ENCODE measurements around the gene DEPDC1B. TPM values are rescaled to one million over a fixed set of nuclear protein-coding genes. Genes with fewer than 3 reads are reported as not detected.

The DEPDC1B gene
- total RNA-seq, 1 donor from 2014 or later, result 0.30 TPM

DNA sequence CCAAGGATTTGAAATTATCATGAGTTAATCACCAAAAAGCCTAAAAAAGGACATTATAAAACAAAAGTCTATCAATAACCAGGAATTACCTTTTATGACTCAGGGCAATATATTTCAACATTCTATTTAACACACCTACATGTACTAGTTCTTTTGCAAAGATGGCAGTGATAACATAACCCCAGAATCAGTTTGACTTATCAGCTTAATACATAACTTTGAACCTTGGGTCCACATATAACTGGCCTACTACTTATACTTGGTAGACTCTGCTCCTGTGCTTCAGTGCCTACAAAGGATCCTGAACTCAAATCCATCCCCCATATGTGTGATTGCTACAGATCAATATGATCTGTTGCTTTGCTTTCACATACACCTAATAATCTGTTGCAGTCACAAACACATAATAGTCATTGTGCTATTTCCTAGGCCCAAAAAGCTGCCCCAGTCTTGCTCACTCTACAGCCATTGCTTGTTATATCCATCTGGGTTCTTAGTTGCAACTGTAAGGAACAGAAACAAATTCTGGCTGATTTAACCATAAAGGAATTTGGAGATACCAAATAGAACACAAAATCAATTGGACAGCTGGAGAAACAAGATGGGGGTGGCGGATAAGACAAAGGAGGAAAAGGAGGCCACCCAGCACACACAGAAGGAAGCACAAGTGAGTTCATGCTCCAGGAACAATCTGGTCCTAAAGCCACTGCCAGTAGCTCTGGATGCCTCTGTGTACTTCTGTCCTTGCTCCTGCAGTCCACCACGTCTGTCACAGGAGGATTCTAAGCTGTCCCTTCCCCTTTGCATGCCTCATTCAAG lies 25.5 kb downstream of the DEPDC1B start:
- Histone ChIP-seq H3K4me1 (no peaks in the 10 kb centered on the region), H3K27ac (replicated peaks) (no peak overlapping the region), H3K9me3 (replicated peaks) (no peaks in the 10 kb centered on the region), H3K36me3 (no peaks in the 10 kb centered on the region), H3K27me3 (ENCODE audit: low read depth) (no peaks in the 10 kb centered on the region), H3K4me3 (no peak overlapping the region)
- no peak for DNase-seq
- intact Hi-C loops (cut with micrococcal nuclease), result no loop called here
- TF ChIP-seq, protein P1, sequence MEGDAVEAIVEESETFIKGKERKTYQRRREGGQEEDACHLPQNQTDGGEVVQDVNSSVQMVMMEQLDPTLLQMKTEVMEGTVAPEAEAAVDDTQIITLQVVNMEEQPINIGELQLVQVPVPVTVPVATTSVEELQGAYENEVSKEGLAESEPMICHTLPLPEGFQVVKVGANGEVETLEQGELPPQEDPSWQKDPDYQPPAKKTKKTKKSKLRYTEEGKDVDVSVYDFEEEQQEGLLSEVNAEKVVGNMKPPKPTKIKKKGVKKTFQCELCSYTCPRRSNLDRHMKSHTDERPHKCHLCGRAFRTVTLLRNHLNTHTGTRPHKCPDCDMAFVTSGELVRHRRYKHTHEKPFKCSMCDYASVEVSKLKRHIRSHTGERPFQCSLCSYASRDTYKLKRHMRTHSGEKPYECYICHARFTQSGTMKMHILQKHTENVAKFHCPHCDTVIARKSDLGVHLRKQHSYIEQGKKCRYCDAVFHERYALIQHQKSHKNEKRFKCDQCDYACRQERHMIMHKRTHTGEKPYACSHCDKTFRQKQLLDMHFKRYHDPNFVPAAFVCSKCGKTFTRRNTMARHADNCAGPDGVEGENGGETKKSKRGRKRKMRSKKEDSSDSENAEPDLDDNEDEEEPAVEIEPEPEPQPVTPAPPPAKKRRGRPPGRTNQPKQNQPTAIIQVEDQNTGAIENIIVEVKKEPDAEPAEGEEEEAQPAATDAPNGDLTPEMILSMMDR (IDR thresholded peaks at IDR 0.05; ENCODE audit: borderline replicate concordance), result no peak

DNA sequence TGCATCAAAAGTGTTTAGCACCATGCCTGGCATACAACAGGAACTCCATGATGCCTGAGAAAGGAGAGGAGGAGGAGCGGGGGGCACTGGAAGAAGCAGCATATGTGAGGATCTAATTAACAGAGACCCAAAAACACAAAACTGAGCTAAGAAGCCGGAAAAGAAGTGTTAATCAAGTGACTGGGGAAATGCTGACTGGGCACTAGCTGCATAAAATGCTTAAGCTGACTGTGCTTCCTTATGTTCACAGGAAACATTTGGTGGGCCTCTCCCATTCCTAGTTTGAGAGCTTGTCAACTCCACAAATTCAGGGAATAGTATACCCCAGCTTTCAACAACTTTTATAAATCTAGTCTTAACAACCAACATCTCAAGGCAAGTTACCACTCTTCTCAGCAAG lies 26.6 kb downstream of the DEPDC1B start:
- Histone ChIP-seq H3K4me1 (no peaks in the 10 kb centered on the region), H3K27me3 (ENCODE audit: low read depth) (no peaks in the 10 kb centered on the region), H3K4me3 (no peak overlapping the region), H3K36me3 (no peaks in the 10 kb centered on the region), H3K27ac (replicated peaks) (no peak overlapping the region), H3K9me3 (replicated peaks) (no peaks in the 10 kb centered on the region)
- intact Hi-C loops (cut with micrococcal nuclease), result no loop called here
- TF ChIP-seq, protein P1 (IDR thresholded peaks at IDR 0.05; ENCODE audit: borderline replicate concordance), result no peak
- no peak for DNase-seq

DNA sequence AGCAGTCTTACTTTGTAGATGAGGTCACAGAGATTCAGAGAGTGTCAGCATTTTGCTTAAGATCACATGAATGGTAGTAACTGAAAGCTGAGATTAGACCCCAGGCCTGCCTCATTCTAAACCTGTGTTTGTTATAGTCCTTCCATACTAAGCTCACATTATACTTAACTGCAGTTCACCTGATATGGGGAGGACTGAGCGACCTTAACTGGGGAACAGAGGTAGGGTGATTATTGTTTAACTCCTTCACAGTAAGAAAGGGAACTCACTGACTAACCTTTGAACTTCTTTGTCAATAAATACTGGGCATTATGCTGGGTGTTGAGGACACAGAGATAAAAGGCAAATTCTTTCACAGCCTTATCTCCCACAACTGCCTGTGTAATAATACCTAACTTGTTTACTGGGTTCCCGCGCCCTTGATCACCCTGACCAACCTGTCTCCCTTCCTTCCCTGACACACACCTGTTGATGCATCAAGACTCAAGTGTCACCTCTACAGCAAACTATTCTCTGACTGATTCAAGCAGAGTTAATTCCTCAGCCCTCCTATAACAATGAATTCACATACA lies 27.2 kb downstream of the DEPDC1B start:
- DNase-seq, result no peak
- no peak overlapping the region for H3K27ac ChIP-seq (replicated peaks)
- no peaks in the 10 kb centered on the region for H3K27me3 ChIP-seq (ENCODE audit: low read depth)
- H3K36me3 ChIP-seq, result no peaks in the 10 kb centered on the region
- no peaks in the 10 kb centered on the region for H3K9me3 ChIP-seq (replicated peaks)
- TF ChIP-seq, protein P1 (IDR thresholded peaks at IDR 0.05; ENCODE audit: borderline replicate concordance), result no peak
- no peaks in the 10 kb centered on the region for H3K4me1 ChIP-seq
- H3K4me3 ChIP-seq, result no peak overlapping the region
- intact Hi-C loops (cut with micrococcal nuclease), result no loop called here

DNA sequence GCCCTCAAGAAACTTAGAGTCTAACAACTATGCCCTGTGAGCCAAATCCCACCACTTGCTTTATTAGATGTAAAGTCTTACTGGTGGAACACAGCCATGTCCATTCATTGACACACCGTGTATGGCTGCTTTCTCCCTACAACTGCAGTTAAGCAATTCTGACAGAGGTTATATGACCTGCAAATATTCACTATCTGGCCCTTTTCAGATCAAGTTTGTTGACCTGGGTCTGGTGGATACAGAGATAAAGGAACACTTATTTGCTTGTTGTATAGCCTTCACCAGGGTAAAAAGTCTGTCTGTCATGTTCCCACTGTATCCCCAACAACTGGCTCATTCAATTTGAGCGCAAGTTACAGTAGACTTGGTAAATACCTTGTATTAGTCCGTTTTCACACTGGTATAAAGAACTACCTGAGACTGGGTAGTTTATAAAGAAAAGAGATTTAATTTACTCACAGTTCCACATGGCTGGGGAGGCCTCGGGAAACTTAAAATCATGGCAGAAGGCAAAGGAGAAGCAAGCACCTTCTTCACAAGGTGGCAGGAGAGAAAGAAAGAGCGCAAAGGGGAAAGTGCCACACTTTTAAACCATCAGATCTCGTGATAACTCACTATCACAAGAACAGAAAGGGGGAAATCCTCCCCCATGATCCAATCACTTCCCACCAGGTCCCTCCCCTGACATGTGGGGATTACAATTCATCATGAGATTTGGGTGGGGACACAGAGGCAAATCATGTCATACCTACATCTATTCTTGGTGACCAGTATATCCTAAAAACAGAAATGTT lies 27.9 kb downstream of the DEPDC1B start:
- no peaks in the 10 kb centered on the region for H3K4me1 ChIP-seq
- intact Hi-C loops (cut with micrococcal nuclease), result no loop called here
- TF ChIP-seq, protein P1 (IDR thresholded peaks at IDR 0.05; ENCODE audit: borderline replicate concordance), result no peak
- H3K36me3 ChIP-seq, result no peaks in the 10 kb centered on the region
- H3K27me3 ChIP-seq (ENCODE audit: low read depth), result no peaks in the 10 kb centered on the region
- no peaks in the 10 kb centered on the region for H3K9me3 ChIP-seq (replicated peaks)
- no peak overlapping the region for H3K27ac ChIP-seq (replicated peaks)
- DNase-seq, result no peak
- H3K4me3 ChIP-seq, result no peak overlapping the region

DNA sequence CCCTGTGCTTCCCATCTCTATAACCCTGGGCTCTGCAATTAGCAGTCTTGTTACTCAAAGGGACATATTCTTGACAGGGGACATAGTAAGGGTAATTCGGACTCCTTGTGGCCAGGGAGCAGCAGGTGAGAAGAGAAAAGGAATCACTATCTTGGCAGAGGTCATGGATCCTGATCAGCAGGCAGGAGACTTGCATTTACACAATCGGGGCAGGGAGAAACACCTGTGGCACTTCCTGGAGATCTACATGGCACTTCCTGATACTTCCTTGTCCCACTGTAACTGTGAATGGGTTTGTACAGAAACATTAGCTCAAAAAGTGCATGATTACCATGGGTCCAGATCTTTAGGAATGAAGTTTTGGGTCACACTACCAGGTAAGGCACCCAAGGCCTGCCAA lies 29.2 kb downstream of the DEPDC1B start:
- Histone ChIP-seq H3K27ac (replicated peaks) (no peak overlapping the region), H3K27me3 (ENCODE audit: low read depth) (no peaks in the 10 kb centered on the region), H3K4me3 (no peak overlapping the region), H3K4me1 (no peaks in the 10 kb centered on the region), H3K36me3 (no peaks in the 10 kb centered on the region), H3K9me3 (replicated peaks) (no peaks in the 10 kb centered on the region)
- intact Hi-C loops (cut with micrococcal nuclease), result no loop called here
- no peak for DNase-seq
- TF ChIP-seq, protein P1 (IDR thresholded peaks at IDR 0.05; ENCODE audit: borderline replicate concordance), result no peak

All from left ventricle myocardium inferior (tissue), 1 donor.